ENCODE measurements around the gene JPH3. TPM values are rescaled to one million over a fixed set of nuclear protein-coding genes. Genes with fewer than 3 reads are reported as not detected.
A peak's percentile ranks its signal among the peaks of the same experiment; 100 is the strongest.

The JPH3 gene
- polyA plus RNA-seq, 6 donors from 2014 or later = not detected

DNA sequence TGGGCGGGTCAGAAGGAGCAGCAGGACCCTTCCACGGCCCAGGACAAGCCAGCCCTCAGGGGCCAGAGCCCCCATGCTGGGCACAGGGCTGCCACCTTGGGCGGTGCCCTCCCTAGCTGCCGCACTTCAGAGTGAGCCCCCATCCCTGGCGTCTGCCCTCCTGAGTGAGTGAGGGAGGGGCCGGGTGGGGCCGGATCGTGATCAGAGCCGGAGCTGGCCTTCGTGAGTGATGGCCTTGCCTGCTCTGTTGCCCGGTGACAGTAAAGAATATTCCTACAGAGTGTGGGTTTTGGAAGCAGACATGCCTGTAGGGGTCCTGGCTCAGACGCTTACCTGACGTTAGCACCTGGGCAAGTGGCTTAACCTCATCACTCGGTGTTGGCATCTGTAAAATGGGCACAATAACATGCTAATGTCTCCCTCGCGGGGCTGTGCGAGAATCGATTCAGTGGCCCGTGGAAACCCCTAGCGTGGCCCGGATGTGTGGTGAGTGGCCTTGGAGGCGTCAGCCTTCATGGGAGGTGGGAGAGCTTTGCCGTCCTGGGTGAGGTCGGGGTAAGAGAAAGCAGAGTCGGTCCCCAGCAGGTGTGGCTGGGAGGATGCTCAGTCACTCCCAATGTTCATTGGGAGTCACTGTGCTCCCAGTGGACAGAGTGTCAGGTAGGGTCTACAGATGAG is 26.1 kb downstream of the JPH3 start:
- H3K4me3 Mint-ChIP-seq = no peak overlapping the region
- H3K27ac Mint-ChIP-seq = no peak overlapping the region
- ATAC-seq (ENCODE audit: low read depth in 2 of 2) (no peak), DNase-seq (no peak)
- peaks cover 0 to 21% (median 6%) of the 10 kb centered on the region in 7 donors for H3K9me3 Mint-ChIP-seq
- peaks cover 0 to 18% of the 10 kb centered on the region in 2 donors for H3K36me3 Mint-ChIP-seq
- peaks cover 15 to 39% (median 38%) of the 10 kb centered on the region in 3 donors for H3K27me3 Mint-ChIP-seq
- H3K4me1 Mint-ChIP-seq = peaks cover 0 to 3% (median 0%) of the 10 kb centered on the region in 3 donors

DNA sequence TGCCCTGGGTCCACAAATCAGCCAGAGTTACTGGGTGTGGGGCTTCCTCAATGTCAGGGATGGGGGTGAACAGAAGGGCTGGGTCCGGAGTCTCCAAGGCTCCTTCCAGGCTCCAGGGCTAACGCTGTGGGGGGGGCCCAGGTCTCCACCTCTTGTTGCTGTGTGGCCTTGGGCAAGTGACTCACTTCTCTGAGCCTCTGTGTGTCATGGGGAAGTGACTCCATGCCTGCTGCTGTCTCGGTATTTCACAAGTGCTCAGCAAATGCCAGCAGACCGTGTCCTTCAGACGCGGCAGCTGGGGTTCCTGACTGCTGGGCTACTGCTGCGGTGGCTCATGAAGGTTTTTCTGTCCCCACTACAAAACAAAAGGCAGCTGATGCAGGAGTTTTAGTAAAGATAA is 26.6 kb downstream of the JPH3 start:
- no peak for DNase-seq
- peak; percentile 56 to 63 for ATAC-seq (ENCODE audit: low read depth in 2 of 2)
- Mint-ChIP-seq H3K27me3 (peaks cover 15 to 38% (median 35%) of the 10 kb centered on the region in 3 donors), H3K36me3 (peaks cover 0 to 18% of the 10 kb centered on the region in 2 donors), H3K27ac (no peak overlapping the region), H3K4me1 (peaks cover 0 to 7% (median 0%) of the 10 kb centered on the region in 3 donors), H3K9me3 (peaks cover 0 to 21% (median 6%) of the 10 kb centered on the region in 7 donors), H3K4me3 (no peak overlapping the region)

DNA sequence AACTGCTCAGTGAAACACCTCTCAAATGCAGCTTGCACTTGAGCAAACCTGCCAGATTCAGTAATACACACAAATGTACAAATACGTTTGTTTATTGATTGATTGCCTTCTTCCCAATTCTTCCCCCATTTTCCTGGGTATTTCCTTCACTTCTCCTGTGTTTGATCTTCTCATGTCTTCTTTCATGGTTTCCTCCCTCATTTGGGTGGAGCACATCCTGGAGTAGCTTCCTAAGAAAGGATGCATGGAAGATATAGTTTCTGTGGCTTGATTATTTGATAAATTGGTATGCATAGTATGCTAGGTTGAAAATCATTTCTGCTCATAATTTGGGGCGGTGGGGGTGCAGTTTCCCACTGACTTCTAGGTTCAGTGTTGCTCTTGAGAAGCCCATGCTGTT is 28.8 kb downstream of the JPH3 start:
- DNase-seq (no peak), ATAC-seq (ENCODE audit: low read depth in 2 of 2) (no peak)
- Mint-ChIP-seq H3K27me3 (peaks cover 15 to 38% (median 32%) of the 10 kb centered on the region in 3 donors), H3K36me3 (peaks cover 0 to 18% of the 10 kb centered on the region in 2 donors), H3K9me3 (peaks cover 0 to 21% (median 6%) of the 10 kb centered on the region in 7 donors), H3K4me3 (no peak overlapping the region), H3K27ac (no peak overlapping the region), H3K4me1 (peaks cover 11 to 15% (median 12%) of the 10 kb centered on the region in 3 donors)

DNA sequence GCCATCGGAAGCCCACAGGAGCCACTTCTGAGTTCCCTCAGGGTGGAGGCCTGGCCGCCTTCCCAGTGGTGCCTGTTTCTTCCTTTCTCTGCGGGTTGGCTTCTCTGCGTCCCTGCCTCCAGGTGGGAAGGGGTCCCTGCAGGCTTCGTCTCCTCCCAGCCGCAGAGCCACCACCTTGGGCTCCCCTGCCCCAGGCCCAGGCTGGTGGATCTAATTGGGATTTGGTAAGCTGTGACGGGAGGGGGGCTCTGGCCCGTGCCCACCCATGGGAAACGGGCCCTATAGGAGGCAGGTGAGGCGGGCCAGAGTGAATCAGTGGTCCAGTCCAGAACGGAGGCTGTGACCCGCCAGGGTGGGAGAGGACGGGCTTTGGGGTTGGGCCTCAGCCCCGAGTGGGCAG is 32.1 kb downstream of the JPH3 start:
- ATAC-seq (ENCODE audit: low read depth in 2 of 2) (no peak), DNase-seq (no peak)
- peak overlapping the region in 1 of 8 donors; percentile 75 for H3K4me3 Mint-ChIP-seq
- peaks cover 15 to 27% (median 26%) of the 10 kb centered on the region in 3 donors for H3K27me3 Mint-ChIP-seq
- H3K27ac Mint-ChIP-seq = peak overlapping the region in 2 of 6 donors; percentile 59 to 60
- H3K4me1 Mint-ChIP-seq = peaks cover 8 to 25% (median 18%) of the 10 kb centered on the region in 3 donors
- H3K9me3 Mint-ChIP-seq = peaks cover 0 to 21% (median 6%) of the 10 kb centered on the region in 7 donors
- H3K36me3 Mint-ChIP-seq = peaks cover 0 to 18% of the 10 kb centered on the region in 2 donors

DNA sequence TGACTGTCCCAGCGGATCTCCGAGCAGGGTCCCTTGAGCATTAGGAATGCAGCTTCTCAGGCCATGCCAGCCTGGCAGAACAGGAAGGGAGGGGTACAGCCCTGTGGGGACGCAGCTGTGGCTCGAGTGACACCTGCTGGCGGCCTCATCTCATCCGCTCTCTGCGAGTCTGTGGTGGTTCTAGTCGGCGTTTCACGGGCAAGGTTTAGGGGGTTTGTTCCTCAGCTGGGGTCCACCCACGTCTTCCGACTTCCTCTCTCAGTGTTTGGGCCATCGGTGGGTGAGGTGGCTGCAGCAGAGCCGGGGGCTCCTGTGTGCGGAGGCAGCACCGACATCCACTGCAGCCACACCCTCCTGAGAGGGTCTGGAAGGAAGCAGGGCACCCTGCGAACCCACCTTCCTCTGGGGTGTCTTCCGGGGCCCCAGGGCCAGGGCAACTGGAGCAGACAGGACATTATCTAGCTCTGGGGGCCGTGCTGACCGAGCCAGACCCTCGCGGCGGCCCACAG is 33.3 kb downstream of the JPH3 start:
- peaks cover 8 to 25% (median 18%) of the 10 kb centered on the region in 3 donors for H3K4me1 Mint-ChIP-seq
- H3K36me3 Mint-ChIP-seq = peaks cover 0 to 16% of the 10 kb centered on the region in 2 donors
- DNase-seq (peak; percentile 69), ATAC-seq (ENCODE audit: low read depth in 2 of 2) (peak; percentile 71 to 77)
- H3K27me3 Mint-ChIP-seq = peaks cover 13 to 26% (median 25%) of the 10 kb centered on the region in 3 donors
- peak overlapping the region; percentile 62 to 93 (median 90) for H3K4me3 Mint-ChIP-seq
- peaks cover 0 to 14% (median 6%) of the 10 kb centered on the region in 7 donors for H3K9me3 Mint-ChIP-seq
- peak overlapping the region in 5 of 6 donors; percentile 54 to 93 (median 69) for H3K27ac Mint-ChIP-seq

DNA sequence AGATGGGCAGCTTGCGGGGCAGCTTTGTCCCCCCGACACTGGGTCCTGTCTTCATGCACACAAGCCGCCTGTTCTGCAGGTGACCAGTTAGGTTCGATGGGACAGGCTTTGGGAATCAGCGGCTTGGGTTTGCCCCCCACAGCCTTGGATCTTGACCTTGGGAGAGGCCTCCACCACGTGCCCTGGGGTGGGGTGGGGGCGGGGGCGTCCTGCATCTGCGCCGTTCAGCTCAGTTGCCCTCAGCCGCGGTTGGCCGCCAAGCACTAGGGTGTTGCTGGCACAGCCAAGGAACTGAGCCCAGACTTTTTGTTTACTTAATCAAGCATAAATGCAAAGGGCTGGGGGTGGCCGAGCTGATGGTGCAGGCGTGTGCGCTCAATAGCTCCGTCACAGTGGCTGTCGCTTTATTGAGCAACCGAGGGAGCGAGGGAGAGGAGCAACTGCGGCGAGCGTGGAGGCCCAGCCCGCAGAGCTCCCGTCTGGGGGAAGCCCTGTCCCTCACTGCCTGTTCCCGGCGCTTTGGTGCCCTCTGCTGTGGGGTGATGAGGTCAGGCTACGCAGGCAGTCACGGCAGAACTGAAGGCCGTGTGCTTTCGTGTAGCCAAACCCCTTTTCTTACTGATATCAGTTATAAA is 33.9 kb downstream of the JPH3 start:
- H3K4me1 Mint-ChIP-seq = peaks cover 8 to 25% (median 18%) of the 10 kb centered on the region in 3 donors

DNA sequence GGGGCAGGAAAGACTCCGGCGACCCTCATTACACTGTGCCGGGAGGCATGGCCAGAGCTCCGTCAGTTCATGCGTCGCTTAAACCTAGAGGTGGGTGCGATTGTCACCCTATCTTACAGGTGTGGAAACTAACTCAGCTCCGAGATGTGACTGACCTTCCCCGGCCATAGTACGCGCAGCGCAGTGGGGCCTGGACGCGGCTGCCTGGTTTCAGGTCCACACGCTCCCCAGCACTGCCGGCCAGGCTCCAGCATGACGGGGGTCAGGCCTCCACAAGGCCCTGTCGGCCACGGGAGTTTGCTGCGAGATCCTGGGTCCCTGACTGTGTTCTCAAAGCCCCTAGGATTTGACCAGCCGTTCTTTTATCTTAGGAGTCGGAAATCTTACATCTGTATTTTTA is 34.4 kb downstream of the JPH3 start:
- H3K4me3 Mint-ChIP-seq = peak overlapping the region in 5 of 8 donors; percentile 20 to 92 (median 75)
- H3K9me3 Mint-ChIP-seq = peaks cover 0 to 3% (median 0%) of the 10 kb centered on the region in 7 donors
- DNase-seq (no peak), ATAC-seq (ENCODE audit: low read depth in 2 of 2) (no peak)
- H3K27me3 Mint-ChIP-seq = peaks cover 1 to 21% (median 13%) of the 10 kb centered on the region in 3 donors
- peak overlapping the region in 3 of 6 donors; percentile 16 to 75 (median 61) for H3K27ac Mint-ChIP-seq
- H3K4me1 Mint-ChIP-seq = peaks cover 8 to 25% (median 18%) of the 10 kb centered on the region in 3 donors
- peaks cover 0 to 4% of the 10 kb centered on the region in 2 donors for H3K36me3 Mint-ChIP-seq

More for the DNA sequence above, 33.9 kb downstream of the JPH3 start:
- peak; percentile 73 to 75 for ATAC-seq (ENCODE audit: low read depth in 2 of 2)
- Mint-ChIP-seq H3K4me3 (peak overlapping the region; percentile 62 to 93 (median 90)), H3K27me3 (peaks cover 7 to 21% (median 19%) of the 10 kb centered on the region in 3 donors), H3K27ac (peak overlapping the region in 5 of 6 donors; percentile 61 to 93 (median 80)), H3K9me3 (peaks cover 0 to 9% (median 4%) of the 10 kb centered on the region in 7 donors), H3K36me3 (peaks cover 0 to 10% of the 10 kb centered on the region in 2 donors)
- peak; percentile 66 for DNase-seq

DNA sequence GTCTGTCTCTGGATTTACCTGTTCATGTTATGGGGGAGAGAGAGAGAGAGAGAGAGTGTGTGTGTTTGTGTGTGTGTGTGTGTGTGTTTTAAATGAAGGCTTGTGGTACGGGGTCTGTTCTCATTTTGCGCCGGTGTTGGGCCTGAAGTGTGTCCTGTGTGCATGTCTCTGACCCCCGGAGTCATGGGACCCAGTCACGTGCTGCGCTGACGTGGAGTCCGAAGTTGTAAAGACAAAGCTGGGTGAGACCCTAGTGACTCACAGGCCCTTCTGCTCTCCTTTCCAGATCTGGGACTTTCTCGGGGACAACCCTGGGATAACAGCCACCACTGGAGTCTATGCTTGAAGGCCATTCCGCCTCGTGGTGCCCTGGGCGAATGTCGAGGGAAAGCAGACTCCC is 35.0 kb downstream of the JPH3 start:
- Mint-ChIP-seq H3K27ac (peak overlapping the region in 2 of 6 donors; percentile 84 to 88), H3K4me3 (peak overlapping the region in 4 of 8 donors; percentile 20 to 86 (median 72)), H3K4me1 (peaks cover 8 to 25% (median 18%) of the 10 kb centered on the region in 3 donors), H3K36me3 (no peaks in the 10 kb centered on the region), H3K27me3 (peaks cover 0 to 16% (median 7%) of the 10 kb centered on the region in 3 donors), H3K9me3 (no peaks in the 10 kb centered on the region)
- ATAC-seq (ENCODE audit: low read depth in 2 of 2) = no peak
- no peak for DNase-seq

DNA sequence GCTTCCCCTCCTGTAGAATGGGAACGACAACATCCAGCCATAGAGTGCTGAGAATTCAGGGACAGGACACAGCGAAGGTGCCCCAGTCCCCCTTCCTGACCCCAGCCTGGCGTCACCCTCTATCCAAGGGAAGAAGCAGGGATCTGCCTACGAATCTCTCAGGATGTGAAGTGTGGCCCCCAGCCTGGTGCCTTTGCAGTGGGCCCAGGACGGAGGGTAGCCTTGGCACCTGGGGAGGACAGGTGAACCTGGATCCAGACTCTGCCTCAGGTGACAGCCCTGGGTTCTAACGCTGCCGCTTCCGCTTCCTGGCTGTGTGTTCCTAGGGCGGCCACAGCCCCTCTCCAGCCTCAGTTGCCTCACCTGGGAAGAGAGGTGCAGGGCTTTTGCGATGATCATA is 36.4 kb downstream of the JPH3 start:
- H3K4me3 Mint-ChIP-seq = no peak overlapping the region
- H3K9me3 Mint-ChIP-seq = no peaks in the 10 kb centered on the region
- ATAC-seq (ENCODE audit: low read depth in 2 of 2) = no peak
- H3K4me1 Mint-ChIP-seq = peaks cover 6 to 25% (median 18%) of the 10 kb centered on the region in 3 donors
- H3K36me3 Mint-ChIP-seq = no peaks in the 10 kb centered on the region
- peaks cover 4 to 14% (median 7%) of the 10 kb centered on the region in 3 donors for H3K27me3 Mint-ChIP-seq
- H3K27ac Mint-ChIP-seq = no peak overlapping the region
- DNase-seq = no peak

DNA sequence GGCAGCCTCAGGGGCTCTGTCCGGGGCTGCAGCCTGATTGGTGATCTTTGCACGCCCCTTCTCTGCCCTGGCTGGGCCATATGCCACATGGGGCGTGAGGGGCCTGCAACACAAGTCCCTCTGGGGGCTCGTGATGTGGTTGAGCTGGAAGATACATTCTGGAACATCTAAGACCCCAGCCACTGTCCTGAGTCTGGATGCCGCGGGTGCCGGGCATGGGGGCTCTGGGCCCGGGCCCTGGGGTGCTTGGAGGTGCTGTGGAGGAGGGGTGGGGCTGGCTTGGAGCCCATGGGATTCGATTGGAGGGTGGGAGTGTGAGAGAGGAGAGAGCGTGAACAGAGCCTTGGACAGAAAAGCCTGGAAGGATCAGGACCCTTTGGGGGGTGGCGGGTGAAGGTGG is 39.4 kb downstream of the JPH3 start:
- Mint-ChIP-seq H3K4me1 (peaks cover 0 to 4% (median 0%) of the 10 kb centered on the region in 3 donors), H3K27me3 (peaks cover 7 to 14% (median 9%) of the 10 kb centered on the region in 3 donors)

DNA sequence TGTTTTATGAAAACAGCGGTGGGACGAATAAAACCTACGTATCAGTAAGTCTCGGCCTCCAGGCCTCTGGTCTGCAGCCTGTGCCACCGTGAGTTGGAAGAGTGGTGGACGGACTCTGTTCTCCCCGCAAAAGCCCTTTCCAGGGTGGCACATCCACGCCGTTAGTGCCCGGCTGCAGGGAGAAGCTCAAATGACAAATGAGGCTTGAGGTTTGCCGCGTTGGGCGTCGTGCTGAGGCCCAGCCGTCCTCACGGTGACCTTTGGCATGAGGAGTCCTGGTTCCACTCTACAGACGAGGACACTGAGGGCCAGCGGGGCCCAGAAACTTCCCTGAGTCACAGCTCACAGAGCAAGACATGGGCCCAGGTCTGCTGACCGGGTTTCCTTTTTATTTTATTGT is 40.2 kb downstream of the JPH3 start:
- no peaks in the 10 kb centered on the region for H3K36me3 Mint-ChIP-seq
- H3K4me3 Mint-ChIP-seq = no peak overlapping the region
- H3K9me3 Mint-ChIP-seq = no peaks in the 10 kb centered on the region
- no peak for DNase-seq
- no peak for ATAC-seq (ENCODE audit: low read depth in 2 of 2)
- no peak overlapping the region for H3K27ac Mint-ChIP-seq
- no peaks in the 10 kb centered on the region for H3K4me1 Mint-ChIP-seq
- peaks cover 7 to 14% (median 10%) of the 10 kb centered on the region in 3 donors for H3K27me3 Mint-ChIP-seq

More for the DNA sequence above, 39.4 kb downstream of the JPH3 start:
- DNase-seq = no peak
- H3K36me3 Mint-ChIP-seq = no peaks in the 10 kb centered on the region
- no peak overlapping the region for H3K27ac Mint-ChIP-seq
- ATAC-seq (ENCODE audit: low read depth in 2 of 2) = no peak
- H3K9me3 Mint-ChIP-seq = no peaks in the 10 kb centered on the region
- no peak overlapping the region for H3K4me3 Mint-ChIP-seq

DNA sequence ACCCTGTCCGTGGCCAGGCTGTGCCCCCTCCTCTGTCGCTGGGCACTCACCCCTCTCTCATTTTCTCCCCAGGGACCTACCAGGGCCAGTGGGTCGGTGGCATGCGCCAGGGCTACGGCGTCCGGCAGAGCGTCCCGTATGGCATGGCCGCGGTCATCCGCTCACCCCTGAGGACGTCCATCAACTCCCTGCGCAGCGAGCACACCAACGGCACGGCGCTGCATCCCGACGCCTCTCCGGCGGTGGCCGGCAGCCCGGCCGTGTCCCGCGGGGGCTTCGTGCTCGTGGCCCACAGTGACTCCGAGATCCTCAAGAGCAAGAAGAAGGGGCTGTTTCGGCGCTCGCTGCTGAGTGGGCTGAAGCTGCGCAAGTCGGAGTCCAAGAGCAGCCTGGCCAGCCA is 41.9 kb downstream of the JPH3 start:
- H3K4me1 Mint-ChIP-seq = no peaks in the 10 kb centered on the region
- no peaks in the 10 kb centered on the region for H3K9me3 Mint-ChIP-seq
- DNase-seq = no peak
- no peak overlapping the region for H3K4me3 Mint-ChIP-seq
- no peak for ATAC-seq (ENCODE audit: low read depth in 2 of 2)
- H3K27ac Mint-ChIP-seq = no peak overlapping the region
- H3K27me3 Mint-ChIP-seq = peaks cover 13 to 23% (median 15%) of the 10 kb centered on the region in 3 donors
- H3K36me3 Mint-ChIP-seq = no peaks in the 10 kb centered on the region

DNA sequence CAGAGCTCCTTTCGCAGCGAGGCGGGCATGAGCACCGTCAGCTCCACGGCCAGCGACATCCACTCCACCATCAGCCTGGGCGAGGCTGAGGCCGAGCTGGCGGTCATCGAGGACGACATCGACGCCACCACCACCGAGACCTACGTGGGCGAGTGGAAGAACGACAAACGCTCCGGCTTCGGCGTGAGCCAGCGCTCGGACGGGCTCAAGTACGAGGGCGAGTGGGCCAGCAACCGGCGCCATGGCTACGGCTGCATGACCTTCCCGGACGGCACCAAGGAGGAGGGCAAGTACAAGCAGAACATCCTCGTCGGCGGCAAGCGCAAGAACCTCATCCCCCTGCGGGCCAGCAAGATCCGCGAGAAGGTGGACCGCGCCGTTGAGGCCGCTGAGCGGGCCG is 42.3 kb downstream of the JPH3 start:
- Mint-ChIP-seq H3K27me3 (peaks cover 12 to 25% (median 13%) of the 10 kb centered on the region in 3 donors), H3K27ac (no peak overlapping the region), H3K9me3 (no peaks in the 10 kb centered on the region), H3K4me1 (no peaks in the 10 kb centered on the region), H3K4me3 (no peak overlapping the region), H3K36me3 (no peaks in the 10 kb centered on the region)
- ATAC-seq (ENCODE audit: low read depth in 2 of 2) (no peak), DNase-seq (no peak)

Measured in naive B cell (primary cell).